Tongue (tissue), 2 donors: ENCODE measurements around the gene FH. TPM values are rescaled to one million over a fixed set of nuclear protein-coding genes. Genes with fewer than 3 reads are reported as not detected.

Source experiments
- DNase-seq: peaks from one replicate; pipeline ENCODE4 v3.0.0-alpha.2; 2015
- total RNA-seq: library from RNA; depleted of rRNA; stranded (reverse); fragments of >200 nt; gene quantifications from one replicate; pipeline ENCODE4 v1.2.3, GENCODE V29; 2014

Gene FH
- total RNA-seq, 1 donor from 2014 or later = 95.8 TPM

- no peak for DNase-seq
Observed at GRCh38 chr1:241521718-241522117, 2.2 kb upstream of the FH start.

GRCh38 chr1:241520080-241520465 lies 518 bp upstream of the FH start:
- no peak for DNase-seq

- peak; percentile 7 for DNase-seq
Observed at GRCh38 chr1:241518476-241519307, 863 bp downstream of the FH start.

GRCh38 chr1:241513378-241513777 lies 6.2 kb downstream of the FH start:
- no peak for DNase-seq

GRCh38 chr1:241507189-241507863 lies 12.2 kb downstream of the FH start:
- DNase-seq = no peak

GRCh38 chr1:241503444-241503843 lies 16.1 kb downstream of the FH start:
- DNase-seq = no peak

GRCh38 chr1:241499910-241500309 lies 19.6 kb downstream of the FH start:
- DNase-seq = peak; percentile 52

GRCh38 chr1:241495741-241496140 lies 23.8 kb downstream of the FH start:
- DNase-seq = peak; percentile 41

GRCh38 chr1:241488739-241489138 lies 30.8 kb downstream of the FH start:
- no peak for DNase-seq

GRCh38 chr1:241485554-241485992 lies 34.0 kb downstream of the FH start:
- no peak for DNase-seq

GRCh38 chr1:241485145-241485544 lies 34.4 kb downstream of the FH start:
- no peak for DNase-seq

GRCh38 chr1:241482761-241483250 lies 36.7 kb downstream of the FH start:
- no peak for DNase-seq

- no peak for DNase-seq
Observed at GRCh38 chr1:241479294-241479693, 40.3 kb downstream of the FH start.

GRCh38 chr1:241475671-241476070 lies 43.9 kb downstream of the FH start:
- DNase-seq = no peak

GRCh38 chr1:241473026-241473425 lies 46.5 kb downstream of the FH start:
- DNase-seq = no peak

GRCh38 chr1:241470908-241471590 lies 48.5 kb downstream of the FH start:
- no peak for DNase-seq

- DNase-seq = no peak
Observed at GRCh38 chr1:241470361-241470760, 49.2 kb downstream of the FH start.

GRCh38 chr1:241465673-241466072 lies 53.9 kb downstream of the FH start:
- DNase-seq = no peak

GRCh38 chr1:241464985-241465384 lies 54.6 kb downstream of the FH start:
- DNase-seq = no peak

GRCh38 chr1:241462391-241462790 lies 57.2 kb downstream of the FH start:
- no peak for DNase-seq

GRCh38 chr1:241460098-241460873 lies 59.3 kb downstream of the FH start:
- no peak for DNase-seq

- DNase-seq = no peak
Observed at GRCh38 chr1:241459186-241459802, 60.3 kb downstream of the FH start.
